GM20431 (cell line): Measurements from ENCODE around the gene MYH3.
"Not testable (repeated sequence)": the region's sequence is repeated elsewhere in the genome, so short reads cannot be mapped to it uniquely, and the experiment has no call there.

Experiments used
- in situ Hi-C: fragments of 300-500 bp; cut with MseI, MboI; formaldehyde crosslinking; loops from one replicate; pipeline ENCODE4 v1.15.0; 2020; ENCODE audit warnings: low sequenced_read_pairs; ENCODE audit not compliant: unreplicated experiment

MYH3 gene

GRCh38 chr17:10657148-10657547 is at the start of gene MYH3:
MYH3 (minus strand) TSS chr17:10657309; CDS start chr17:10655064, 2,245 bp downstream.
- in situ Hi-C loops, result loop anchor here (10.0 kb wide), 1 partner anchor 178 kb away; the partner anchor contains the start of gene PIRT

GRCh38 chr17:10705727-10706126 is 48.6 kb upstream of the MYH3 start:
- in situ Hi-C loops, result no loop called here

GRCh38 chr17:10702574-10702973 is 45.5 kb upstream of the MYH3 start:
- in situ Hi-C loops, result no loop called here

GRCh38 chr17:10699856-10700255 is 42.7 kb upstream of the MYH3 start:
- in situ Hi-C loops, result no loop called here

GRCh38 chr17:10698096-10698818 is 41.1 kb upstream of the MYH3 start:
- in situ Hi-C loops, result no loop called here

- in situ Hi-C loops, result no loop called here
These were observed 40.3 kb upstream of the MYH3 start, which contains the start of the genes ADPRM and SCO1 for GRCh38 chr17:10697092-10698081. ADPRM (plus strand) TSS chr17:10697594; CDS start chr17:10704927, 7,333 bp downstream. SCO1 (minus strand) TSS chr17:10697533; CDS start chr17:10697507, 26 bp downstream.

- in situ Hi-C loops, result not testable (repeated sequence)
These were observed 38.8 kb upstream of the MYH3 start for GRCh38 chr17:10695875-10696407.

GRCh38 chr17:10687499-10687898 is 30.4 kb upstream of the MYH3 start:
- in situ Hi-C loops, result no loop called here

GRCh38 chr17:10683853-10684252 is 26.7 kb upstream of the MYH3 start:
- in situ Hi-C loops, result no loop called here

- in situ Hi-C loops, result no loop called here
These were observed 24.8 kb upstream of the MYH3 start for GRCh38 chr17:10681866-10682446.

GRCh38 chr17:10674704-10675103 is 17.6 kb upstream of the MYH3 start:
- in situ Hi-C loops, result no loop called here

- in situ Hi-C loops, result no loop called here
These were observed 16.2 kb upstream of the MYH3 start for GRCh38 chr17:10673312-10673711.

- in situ Hi-C loops, result no loop called here
These were observed 11.7 kb upstream of the MYH3 start for GRCh38 chr17:10668775-10669174.

- in situ Hi-C loops, result no loop called here
These were observed 9.8 kb upstream of the MYH3 start for GRCh38 chr17:10666906-10667305.

- in situ Hi-C loops, result no loop called here
These were observed 7.5 kb upstream of the MYH3 start for GRCh38 chr17:10664571-10664970.

GRCh38 chr17:10663231-10663630 is 6.1 kb upstream of the MYH3 start:
- in situ Hi-C loops, result no loop called here

- in situ Hi-C loops, result no loop called here
These were observed 4.3 kb upstream of the MYH3 start for GRCh38 chr17:10661437-10661836.

GRCh38 chr17:10657879-10658278 is 770 bp upstream of the MYH3 start:
- in situ Hi-C loops, result loop anchor here (10.0 kb wide), 1 partner anchor 177 kb away; the partner anchor contains the start of gene PIRT

- in situ Hi-C loops, result loop anchor here (10.0 kb wide), 1 partner anchor 181 kb away; the partner anchor contains the start of gene PIRT
These were observed 3.1 kb downstream of the MYH3 start for GRCh38 chr17:10653987-10654386.
